Esophagus squamous epithelium (tissue), 5 donors: ENCODE data around the gene MSI1. TPM values are rescaled to one million over a fixed set of nuclear protein-coding genes. Genes with fewer than 3 reads are reported as not detected.
A peak's percentile ranks its signal among the peaks of the same experiment; 100 is the strongest.

Experiments used
- DNase-seq: peaks from one replicate; lab custom pipeline; 2025; lab: John Stamatoyannopoulos, UW
- H3K27ac ChIP-seq, 4 donors: fragments of 200-600 bp; sonication (generic); one replicate each; pipeline ENCODE4 v1.5.1; 2016 to 2019; ENCODE audit warnings: mild to moderate bottlenecking in 1 of 4
- H3K27me3 ChIP-seq, 4 donors: fragments of 200-600 bp; sonication (generic); 1 replicate in 3 of 4; 2 replicates in 1 of 4; pipeline versions ENCODE4 v1.5.1 to v1.6.0; 2017 to 2021; ENCODE audit warnings: antibody characterized with exemption in 1 of 4
- H3K36me3 ChIP-seq, 3 donors: fragments of 200-600 bp; sonication (generic); one replicate each; pipeline ENCODE4 v1.5.1; 2016 to 2019
- H3K4me1 ChIP-seq, 3 donors: fragments of 200-600 bp; sonication (generic); one replicate each; pipeline ENCODE4 v1.5.1; 2017 to 2019
- H3K4me3 ChIP-seq, 4 donors: fragments of 200-600 bp; sonication (generic); 1 replicate in 3 of 4; 2 replicates in 1 of 4; pipeline ENCODE4 v1.5.1; 2016 to 2019; ENCODE audit warnings: mild to moderate bottlenecking in 2 of 4, moderate library complexity in 1 of 4
- H3K9me3 ChIP-seq, 3 donors: fragments of 200-600 bp; sonication (generic); one replicate each; pipeline ENCODE4 v1.5.1; 2016 to 2019
- CTCF ChIP-seq, 6 experiments: fragments of 450-650 bp in 4 of 6; fragments of 200-600 bp in 2 of 6; sonication (generic) in 2 of 6; IDR thresholded peaks; one replicate each; pipeline ENCODE4 v1.5.1; 2016 to 2019; ENCODE audit warnings: antibody characterized with exemption in 6 of 6, mild to moderate bottlenecking in 4 of 6, moderate library complexity in 4 of 6
- POLR2A ChIP-seq, 4 donors: fragments of 450-650 bp; IDR thresholded peaks; one replicate each; pipeline ENCODE4 v1.6.1; 2017; ENCODE audit warnings: antibody characterized with exemption in 4 of 4, mild to moderate bottlenecking in 4 of 4, moderate library complexity in 3 of 4
- WGBS, 2 donors: methylation state at CpG; one replicate each; pipeline ENCODE4 v1.1.5; 2018; 5-methylcytosine and 5-hydroxymethylcytosine counted together
- intact Hi-C: fragments of 100-400 bp; cut with DNase I; formaldehyde crosslinking; loops from one replicate; pipeline ENCODE4 v1.15.0; 2022
- total RNA-seq, 4 donors: library from RNA; depleted of rRNA; stranded (reverse); fragments of >200 nt; gene quantifications; one replicate each; pipeline ENCODE4 v1.1.0, GENCODE V29; 2016
- donor health status: DM: yes; HTN: yes; CAD: no.

Gene MSI1
- total RNA-seq, 4 donors from 2014 or later: 0.09 to 0.19 TPM; not detected in 2

- Histone ChIP-seq H3K4me1 (peaks cover 9 to 16% (median 12%) of the 10 kb centered on the region in 3 donors), H3K27ac (peak overlapping the region; percentile 77 to 94 (median 90)), H3K27me3 (no peaks in the 10 kb centered on the region), H3K9me3 (no peaks in the 10 kb centered on the region), H3K4me3 (peak overlapping the region; percentile 34 to 82 (median 68)), H3K36me3 (no peaks in the 10 kb centered on the region)
- TF ChIP-seq CTCF (IDR thresholded peaks at IDR 0.05) (peak in 5 of 6 experiments; percentile 57 to 79 (median 67)), POLR2A (IDR thresholded peaks at IDR 0.05) (peak in 3 of 4 donors; percentile 82 to 90 (median 87))
- intact Hi-C loops: no loop called here
- 2% methylated on average over 19 to 33 of the region's 42 CpGs for WGBS, 2 donors
- peak; percentile 99 for DNase-seq
Measured at GRCh38 chr12:120317224-120318105, 51.5 kb downstream of the MSI1 start.

GRCh38 chr12:120316798-120317223, 52.2 kb downstream of the MSI1 start:
- Histone ChIP-seq H3K27me3 (no peaks in the 10 kb centered on the region), H3K4me3 (peak overlapping the region; percentile 34 to 82 (median 68)), H3K9me3 (no peaks in the 10 kb centered on the region), H3K4me1 (peaks cover 9 to 16% (median 12%) of the 10 kb centered on the region in 3 donors), H3K27ac (peak overlapping the region; percentile 77 to 94 (median 90)), H3K36me3 (no peaks in the 10 kb centered on the region)
- intact Hi-C loops: no loop called here
- 34 to 37% methylated on average over 9 of the region's 9 CpGs for WGBS, 2 donors
- no peak for DNase-seq
- TF ChIP-seq POLR2A (IDR thresholded peaks at IDR 0.05) (no peak), CTCF (IDR thresholded peaks at IDR 0.05) (no peak)

GRCh38 chr12:120314220-120314619, 54.7 kb downstream of the MSI1 start:
- peaks cover 9 to 16% (median 12%) of the 10 kb centered on the region in 3 donors for H3K4me1 ChIP-seq
- no peaks in the 10 kb centered on the region for H3K9me3 ChIP-seq
- WGBS, 2 donors: 55 to 58% methylated on average over 5 of the region's 5 CpGs
- no peaks in the 10 kb centered on the region for H3K27me3 ChIP-seq
- no peaks in the 10 kb centered on the region for H3K36me3 ChIP-seq
- no peak for DNase-seq
- no peak overlapping the region for H3K27ac ChIP-seq
- intact Hi-C loops: no loop called here
- no peak for TF ChIP-seq POLR2A (IDR thresholded peaks at IDR 0.05)
- TF ChIP-seq CTCF (IDR thresholded peaks at IDR 0.05): peak in 1 of 6 experiments; percentile 5
- no peak overlapping the region for H3K4me3 ChIP-seq

- H3K27ac ChIP-seq: peak within 1 kb of the TSS; percentile 59 to 86 (median 84)
- H3K4me1 ChIP-seq: peaks cover 3 to 11% (median 4%) of the 10 kb centered on the region in 3 donors
- intact Hi-C loops: no loop called here
- peak; percentile 58 to 82 (median 76) for TF ChIP-seq CTCF (IDR thresholded peaks at IDR 0.05)
- TF ChIP-seq POLR2A (IDR thresholded peaks at IDR 0.05): no peak
- H3K36me3 ChIP-seq: no peaks in the 10 kb centered on the region
- H3K27me3 ChIP-seq: no peaks in the 10 kb centered on the region
- H3K9me3 ChIP-seq: no peaks in the 10 kb centered on the region
- WGBS, 2 donors: 9% methylated on average over 29 to 31 of the region's 31 CpGs
- peak; percentile 60 for DNase-seq
- peak within 1 kb of the TSS; percentile 58 to 87 (median 68) for H3K4me3 ChIP-seq
Measured at GRCh38 chr12:120301962-120302815, 66.8 kb downstream of the MSI1 start, which contains the start of gene SIRT4. TSS of gene SIRT4 (plus strand) at chr12:120302321. CDS start at chr12:120303562, 1,241 bp downstream.
